ENCODE results near the gene LRRK1. TPM values are rescaled to one million over a fixed set of nuclear protein-coding genes. Genes with fewer than 3 reads are reported as not detected.

The LRRK1 gene
- total and polyA plus RNA-seq, 2 experiments from 2014 or later: 6.2 to 6.4 TPM

DNA sequence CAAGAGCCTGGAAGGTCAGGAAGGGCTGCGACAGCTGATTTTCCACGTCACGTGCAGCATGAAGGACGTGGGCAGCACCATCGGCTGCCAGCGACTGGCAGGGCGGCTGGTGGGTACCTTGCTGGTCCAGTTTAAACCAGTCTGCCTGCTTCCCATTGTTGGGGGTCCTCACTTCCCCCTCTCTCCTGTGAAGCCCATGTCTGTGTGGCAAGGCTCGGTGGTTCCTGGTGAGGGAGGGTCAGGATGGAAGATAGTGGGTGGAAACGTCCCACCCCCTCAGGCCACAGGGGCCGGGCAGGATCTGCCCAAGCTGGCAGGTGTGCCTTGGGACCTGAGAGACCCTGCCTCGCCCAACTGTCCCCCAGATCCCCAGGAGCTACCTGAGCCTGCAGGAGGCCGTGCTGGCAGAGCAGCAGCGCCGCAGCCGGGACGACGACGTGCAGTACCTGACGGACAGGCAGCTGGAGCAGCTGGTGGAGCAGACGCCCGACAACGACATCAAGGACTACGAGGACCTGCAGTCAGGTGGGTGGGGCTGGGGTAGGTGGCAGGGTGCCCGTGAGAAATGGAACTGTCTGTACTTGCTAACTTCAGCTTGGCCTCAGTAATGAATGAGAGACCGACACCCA, 108.2 kb downstream of the LRRK1 start:
- Histone ChIP-seq H3K27me3 (replicated peaks; ENCODE audit: insufficient read depth) (no peaks in the 10 kb centered on the region), H3K4me2 (ENCODE audit: unreplicated experiment) (no peak overlapping the region), H4K20me1 (ENCODE audit: insufficient read depth) (no peaks in the 10 kb centered on the region), H3K36me3 (ENCODE audit: low read depth) (no peaks in the 10 kb centered on the region), H3K9ac (no peak overlapping the region), H3K4me1 (ENCODE audit: insufficient read depth) (no peaks in the 10 kb centered on the region), H3K4me3 (no peak overlapping the region), H3K9me2 (ENCODE audit: insufficient read depth) (no peaks in the 10 kb centered on the region), H2AFZ (no peak overlapping the region), H3F3A (ENCODE audit: insufficient read depth) (no peaks in the 10 kb centered on the region), H3K9me3 (ENCODE audit: low read depth) (no peaks in the 10 kb centered on the region), H3K79me2 (ENCODE audit: insufficient read depth) (no peaks in the 10 kb centered on the region), H3K27ac (no peak overlapping the region)
- no peak for DNase-seq
- in situ Hi-C loops (cut with MboI): no loop called here
- TF ChIP-seq EZH2phosphoT487 (IDR thresholded peaks at IDR 0.05; ENCODE audit: insufficient read depth, low read depth) (no peak), EZH2 (IDR thresholded peaks at IDR 0.05; ENCODE audit: insufficient read depth, poor library complexity, severe bottlenecking) (no peak)
- WGBS, 2 experiments (ENCODE audit: low coverage in 1 of 2, low lambda C conversion rate in 2 of 2, missing lambda C conversion rate in 2 of 2): 93% methylated on average over 25 of the region's 25 CpGs

DNA sequence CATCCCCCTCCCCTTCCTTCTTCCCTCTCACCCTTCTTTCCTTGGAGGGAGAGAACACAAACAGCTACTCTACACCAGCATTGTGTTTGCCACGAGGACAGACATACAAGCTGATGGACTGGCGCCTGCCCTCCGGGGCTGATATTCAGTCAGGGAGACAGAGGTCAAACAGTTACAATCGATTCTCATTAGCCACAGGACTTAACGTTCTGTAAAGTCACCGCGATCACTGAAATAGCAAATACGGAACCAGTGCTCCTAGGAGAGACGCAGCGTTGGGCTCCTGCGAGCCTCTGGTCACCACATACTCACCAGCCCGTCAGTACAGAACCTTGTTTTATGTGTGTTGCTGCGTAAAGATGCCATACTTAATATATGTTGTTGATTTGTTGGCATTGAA, 108.8 kb downstream of the LRRK1 start:
- H3K4me1 ChIP-seq (ENCODE audit: insufficient read depth): no peaks in the 10 kb centered on the region
- H3K27me3 ChIP-seq (replicated peaks; ENCODE audit: insufficient read depth): no peaks in the 10 kb centered on the region
- H3K27ac ChIP-seq: no peak overlapping the region
- H3K36me3 ChIP-seq (ENCODE audit: low read depth): no peaks in the 10 kb centered on the region
- H3K9me3 ChIP-seq (ENCODE audit: low read depth): no peaks in the 10 kb centered on the region
- H3K9me2 ChIP-seq (ENCODE audit: insufficient read depth): no peaks in the 10 kb centered on the region
- no peak for DNase-seq
- no peak overlapping the region for H2AFZ ChIP-seq
- in situ Hi-C loops (cut with MboI): no loop called here
- H3K79me2 ChIP-seq (ENCODE audit: insufficient read depth): no peaks in the 10 kb centered on the region
- H3F3A ChIP-seq (ENCODE audit: insufficient read depth): no peaks in the 10 kb centered on the region
- no peak overlapping the region for H3K4me2 ChIP-seq (ENCODE audit: unreplicated experiment)
- H4K20me1 ChIP-seq (ENCODE audit: insufficient read depth): no peaks in the 10 kb centered on the region
- H3K4me3 ChIP-seq: no peak overlapping the region
- no peak for TF ChIP-seq EZH2 (IDR thresholded peaks at IDR 0.05; ENCODE audit: insufficient read depth, poor library complexity, severe bottlenecking)
- H3K9ac ChIP-seq: no peak overlapping the region
- WGBS, 2 experiments (ENCODE audit: low coverage in 1 of 2, low lambda C conversion rate in 2 of 2, missing lambda C conversion rate in 2 of 2): 82% methylated on average over 13 of the region's 13 CpGs

DNA sequence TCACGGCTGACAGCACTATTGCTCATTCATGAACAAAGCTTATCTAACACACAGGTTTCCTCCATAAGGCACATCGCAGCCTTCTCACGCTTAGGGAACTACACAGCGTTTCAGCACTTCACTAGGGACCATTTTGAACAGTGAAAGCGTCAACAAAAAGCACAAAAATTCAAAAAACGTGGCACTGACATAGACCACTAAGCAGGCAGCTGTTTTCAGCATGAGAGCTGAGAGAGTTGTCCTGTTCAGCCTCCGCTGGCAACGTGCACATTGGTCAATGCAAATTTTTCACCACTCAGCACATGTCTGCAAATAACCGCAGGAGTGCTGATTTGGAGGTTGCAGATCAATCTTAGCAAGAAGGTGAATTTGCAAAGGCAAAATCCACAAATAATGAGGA, 109.2 kb downstream of the LRRK1 start:
- in situ Hi-C loops (cut with MboI): no loop called here
- Histone ChIP-seq H3K4me1 (ENCODE audit: insufficient read depth) (no peaks in the 10 kb centered on the region), H3K9me3 (ENCODE audit: low read depth) (no peaks in the 10 kb centered on the region), H3K4me2 (ENCODE audit: unreplicated experiment) (no peak overlapping the region), H3K79me2 (ENCODE audit: insufficient read depth) (no peaks in the 10 kb centered on the region), H3K4me3 (no peak overlapping the region), H3K27ac (no peak overlapping the region), H3K9ac (no peak overlapping the region), H3K36me3 (ENCODE audit: low read depth) (no peaks in the 10 kb centered on the region), H4K20me1 (ENCODE audit: insufficient read depth) (no peaks in the 10 kb centered on the region), H3K27me3 (replicated peaks; ENCODE audit: insufficient read depth) (no peaks in the 10 kb centered on the region), H3K9me2 (ENCODE audit: insufficient read depth) (no peaks in the 10 kb centered on the region), H3F3A (ENCODE audit: insufficient read depth) (no peaks in the 10 kb centered on the region), H2AFZ (no peak overlapping the region)
- WGBS, 2 experiments (ENCODE audit: low coverage in 1 of 2, low lambda C conversion rate in 2 of 2, missing lambda C conversion rate in 2 of 2): 81 to 86% methylated on average over 9 of the region's 9 CpGs
- no peak for DNase-seq
- no peak for TF ChIP-seq EZH2phosphoT487 (IDR thresholded peaks at IDR 0.05; ENCODE audit: insufficient read depth, low read depth)
- TF ChIP-seq EZH2 (IDR thresholded peaks at IDR 0.05; ENCODE audit: insufficient read depth, poor library complexity, severe bottlenecking): no peak

DNA sequence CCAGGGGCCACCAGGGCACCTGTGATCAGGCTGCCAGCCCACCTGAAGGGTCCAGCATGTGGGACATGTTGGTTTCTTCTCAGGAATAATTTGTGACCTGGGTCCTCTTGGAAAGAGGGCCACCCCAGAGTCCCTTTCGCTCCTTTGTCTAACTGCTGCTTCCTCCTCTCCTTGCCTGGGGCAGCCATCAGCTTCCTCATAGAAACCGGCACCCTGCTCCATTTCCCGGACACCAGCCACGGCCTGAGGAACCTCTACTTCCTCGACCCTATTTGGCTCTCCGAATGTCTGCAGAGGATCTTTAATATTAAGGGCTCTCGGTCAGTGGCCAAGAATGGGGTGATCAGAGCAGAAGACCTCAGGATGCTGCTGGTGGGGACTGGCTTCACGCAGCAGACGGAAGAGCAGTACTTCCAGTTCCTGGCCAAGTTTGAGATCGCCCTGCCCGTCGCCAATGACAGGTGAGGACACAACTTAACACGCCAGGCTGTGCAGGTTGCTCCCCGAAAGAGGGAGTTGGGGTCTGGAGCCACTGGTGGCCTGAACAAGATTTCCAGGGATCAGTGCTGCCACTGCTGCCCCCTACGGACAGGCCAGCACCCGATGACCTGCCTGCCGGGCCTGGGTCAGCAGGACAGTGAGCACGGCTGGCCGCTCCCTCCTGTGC, 109.7 kb downstream of the LRRK1 start:
- H3K36me3 ChIP-seq (ENCODE audit: low read depth): no peaks in the 10 kb centered on the region
- H3K4me2 ChIP-seq (ENCODE audit: unreplicated experiment): no peak overlapping the region
- H3K9me3 ChIP-seq (ENCODE audit: low read depth): no peaks in the 10 kb centered on the region
- H4K20me1 ChIP-seq (ENCODE audit: insufficient read depth): no peaks in the 10 kb centered on the region
- H3K4me1 ChIP-seq (ENCODE audit: insufficient read depth): no peaks in the 10 kb centered on the region
- no peaks in the 10 kb centered on the region for H3K27me3 ChIP-seq (replicated peaks; ENCODE audit: insufficient read depth)
- H3K4me3 ChIP-seq: no peak overlapping the region
- 90 to 94% methylated on average over 19 of the region's 19 CpGs for WGBS, 2 experiments (ENCODE audit: low coverage in 1 of 2, low lambda C conversion rate in 2 of 2, missing lambda C conversion rate in 2 of 2)
- TF ChIP-seq EZH2 (IDR thresholded peaks at IDR 0.05; ENCODE audit: insufficient read depth, poor library complexity, severe bottlenecking) (no peak), EZH2phosphoT487 (IDR thresholded peaks at IDR 0.05; ENCODE audit: insufficient read depth, low read depth) (no peak)
- no peaks in the 10 kb centered on the region for H3K9me2 ChIP-seq (ENCODE audit: insufficient read depth)
- no peak for DNase-seq
- H2AFZ ChIP-seq: no peak overlapping the region
- H3K27ac ChIP-seq: no peak overlapping the region
- in situ Hi-C loops (cut with MboI): no loop called here
- no peaks in the 10 kb centered on the region for H3F3A ChIP-seq (ENCODE audit: insufficient read depth)
- no peak overlapping the region for H3K9ac ChIP-seq
- H3K79me2 ChIP-seq (ENCODE audit: insufficient read depth): no peaks in the 10 kb centered on the region
